Uterine smooth muscle cell (primary cell): ENCODE results near the gene PLA2G2A. TPM values are rescaled to one million over a fixed set of nuclear protein-coding genes. Genes with fewer than 3 reads are reported as not detected.

Source experiments
- total RNA-seq: library from RNA; depleted of rRNA; stranded (reverse); fragments of >200 nt; gene quantifications from 2 replicates; pipeline ENCODE4 v1.2.3, GENCODE V29; 2014

PLA2G2A gene
- total RNA-seq, result not detected in 2 replicates

GRCh38 chr1:19979494-19979977 lies at the start of gene PLA2G2A:
PLA2G2A (minus strand) TSS chr1:19979618; CDS start chr1:19978773, 845 bp downstream.

Other genes with a start within 250 kb of the PLA2G2A start
- 8.2 and 11.7 TPM in 2 replicates for gene TMCO4, start 179.7 kb downstream of the PLA2G2A start, total RNA-seq
- gene RNF186, start 164.3 kb downstream of the PLA2G2A start, total RNA-seq, result 0.12 TPM in 1 of 2 replicates, not detected in the other
- gene OTUD3, start 97.2 kb downstream of the PLA2G2A start, total RNA-seq, result 6.2 and 8.7 TPM in 2 replicates
- not detected in 2 replicates for gene PLA2G2E, start 56.0 kb downstream of the PLA2G2A start, total RNA-seq
- not detected in 2 replicates for gene PLA2G5, start 90.6 kb upstream of the PLA2G2A start, total RNA-seq
- not detected in 2 replicates for gene PLA2G2D, start 139.9 kb upstream of the PLA2G2A start, total RNA-seq
- gene PLA2G2F, start 159.7 kb upstream of the PLA2G2A start, total RNA-seq, result not detected in 2 replicates
- gene UBXN10, start 206.5 kb upstream of the PLA2G2A start, total RNA-seq, result not detected in 2 replicates
- gene PLA2G2C, start 206.9 kb upstream of the PLA2G2A start, total RNA-seq, result under 0.01 TPM in 1 of 2 replicates, not detected in the other